Neutrophil (primary cell): ENCODE data around the gene ODF2L.

ENCODE experiments used
- H3K27ac ChIP-seq: fragments of 200-600 bp; sonication (generic); 2 replicates; pipeline ENCODE4 v1.5.1; 2016; ENCODE audit warnings: mild to moderate bottlenecking, moderate library complexity
- H3K27me3 ChIP-seq: fragments of 200-600 bp; sonication (generic); 2 replicates; pipeline ENCODE4 v1.6.0; 2016; ENCODE audit warnings: mild to moderate bottlenecking
- H3K36me3 ChIP-seq: fragments of 200-600 bp; sonication (generic); 2 replicates; pipeline ENCODE4 v1.5.1; 2017
- H3K4me1 ChIP-seq, 2 experiments: fragments of 200-600 bp in 1 of 2; sonication (generic) in 1 of 2; 1 replicate in 1 of 2; 2 replicates in 1 of 2; pipeline versions ENCODE4 v1.5.1 to v1.6.1; 2013 to 2016; ENCODE audit warnings: low read depth in 1 of 2, low read length in 1 of 2, mild to moderate bottlenecking in 1 of 2, moderate library complexity in 1 of 2; ENCODE audit not compliant: control insufficient read depth in 1 of 2, insufficient read depth in 1 of 2
- H3K4me3 ChIP-seq, 2 experiments: fragments of 200-600 bp in 1 of 2; sonication (generic) in 1 of 2; 1 replicate in 1 of 2; 2 replicates in 1 of 2; pipeline ENCODE4 v1.5.1; 2013 to 2016; ENCODE audit warnings: low read depth in 1 of 2, low read length in 1 of 2, mild to moderate bottlenecking in 1 of 2, moderate library complexity in 1 of 2
- H3K9me3 ChIP-seq: fragments of 200-600 bp; sonication (generic); 2 replicates; pipeline ENCODE4 v1.5.1; 2016
- TF ChIP-seq, protein P1 (sequence below): fragments of 200-600 bp; sonication (generic); IDR thresholded peaks from 2 replicates; pipeline ENCODE4 v1.5.1; 2016; ENCODE audit warnings: antibody characterized with exemption

The ODF2L gene

DNA sequence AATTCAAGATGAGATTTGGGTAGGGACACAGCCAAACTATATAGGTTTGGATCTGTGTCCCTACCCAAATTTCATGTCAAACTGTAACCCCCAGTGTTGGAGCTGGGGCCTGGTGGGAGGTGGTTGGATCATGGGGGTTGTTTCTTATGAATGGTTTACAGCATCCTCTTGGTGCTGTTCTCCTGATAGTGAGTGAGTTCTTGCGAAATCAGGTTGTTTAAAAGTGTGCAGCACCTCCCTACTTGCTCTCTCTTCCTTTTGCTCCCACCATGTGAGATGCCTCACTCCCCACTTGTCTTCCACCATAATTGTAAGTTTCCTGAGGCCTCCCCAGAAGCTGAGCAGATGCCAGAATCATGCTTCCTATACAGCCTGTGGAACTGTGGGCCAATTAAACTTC is 17.3 kb downstream of the ODF2L start:
- Histone ChIP-seq H3K27ac (no peak overlapping the region), H3K4me3 (no peak overlapping the region), H3K36me3 (no peaks in the 10 kb centered on the region), H3K27me3 (no peaks in the 10 kb centered on the region), H3K4me1 (no peaks in the 10 kb centered on the region), H3K9me3 (no peaks in the 10 kb centered on the region)
- TF ChIP-seq, protein P1, sequence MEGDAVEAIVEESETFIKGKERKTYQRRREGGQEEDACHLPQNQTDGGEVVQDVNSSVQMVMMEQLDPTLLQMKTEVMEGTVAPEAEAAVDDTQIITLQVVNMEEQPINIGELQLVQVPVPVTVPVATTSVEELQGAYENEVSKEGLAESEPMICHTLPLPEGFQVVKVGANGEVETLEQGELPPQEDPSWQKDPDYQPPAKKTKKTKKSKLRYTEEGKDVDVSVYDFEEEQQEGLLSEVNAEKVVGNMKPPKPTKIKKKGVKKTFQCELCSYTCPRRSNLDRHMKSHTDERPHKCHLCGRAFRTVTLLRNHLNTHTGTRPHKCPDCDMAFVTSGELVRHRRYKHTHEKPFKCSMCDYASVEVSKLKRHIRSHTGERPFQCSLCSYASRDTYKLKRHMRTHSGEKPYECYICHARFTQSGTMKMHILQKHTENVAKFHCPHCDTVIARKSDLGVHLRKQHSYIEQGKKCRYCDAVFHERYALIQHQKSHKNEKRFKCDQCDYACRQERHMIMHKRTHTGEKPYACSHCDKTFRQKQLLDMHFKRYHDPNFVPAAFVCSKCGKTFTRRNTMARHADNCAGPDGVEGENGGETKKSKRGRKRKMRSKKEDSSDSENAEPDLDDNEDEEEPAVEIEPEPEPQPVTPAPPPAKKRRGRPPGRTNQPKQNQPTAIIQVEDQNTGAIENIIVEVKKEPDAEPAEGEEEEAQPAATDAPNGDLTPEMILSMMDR, result no peak

DNA sequence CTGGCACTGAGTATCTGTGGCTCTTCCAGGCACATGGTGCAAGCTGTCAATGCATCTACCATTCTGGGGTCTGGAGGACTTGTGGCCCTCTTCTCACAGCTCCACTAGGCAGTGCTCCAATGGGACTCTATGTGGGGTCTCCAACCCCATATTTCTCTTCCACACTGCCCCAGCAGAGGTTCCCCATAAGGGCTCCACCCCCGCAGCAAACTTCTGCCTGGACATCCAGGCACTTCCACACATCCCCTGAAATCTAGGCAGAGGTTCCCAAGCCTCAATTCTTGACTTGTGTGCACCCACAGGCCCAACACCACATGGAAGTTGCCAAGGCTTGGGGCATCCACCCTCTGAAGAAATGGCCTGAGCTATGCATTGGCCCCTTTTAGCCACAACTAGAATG is 18.8 kb downstream of the ODF2L start:
- no peak overlapping the region for H3K4me3 ChIP-seq
- no peak overlapping the region for H3K27ac ChIP-seq
- H3K36me3 ChIP-seq, result no peaks in the 10 kb centered on the region
- no peaks in the 10 kb centered on the region for H3K9me3 ChIP-seq
- H3K27me3 ChIP-seq, result no peaks in the 10 kb centered on the region
- TF ChIP-seq, protein P1, result no peak
- no peaks in the 10 kb centered on the region for H3K4me1 ChIP-seq

DNA sequence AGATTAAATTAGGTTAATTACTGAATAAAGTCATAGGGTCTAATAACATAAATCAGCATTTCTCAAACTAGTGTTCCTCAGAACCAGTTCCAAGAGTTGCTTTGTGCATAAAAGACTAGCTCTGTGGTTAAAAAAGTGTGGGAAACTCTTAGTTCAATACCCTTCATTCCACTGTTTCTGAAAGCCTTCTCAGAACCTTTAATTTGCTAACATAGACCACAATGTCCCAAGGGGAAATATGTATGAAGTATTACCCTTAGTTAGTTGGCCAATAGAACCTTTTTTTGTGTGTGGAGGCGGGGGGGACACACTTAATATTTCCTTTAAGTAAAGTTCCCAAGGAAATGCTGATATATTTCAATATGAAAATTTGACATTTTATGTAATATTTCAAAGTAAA is 20.4 kb downstream of the ODF2L start:
- TF ChIP-seq, protein P1, result no peak
- Histone ChIP-seq H3K27ac (no peak overlapping the region), H3K27me3 (no peaks in the 10 kb centered on the region), H3K9me3 (no peaks in the 10 kb centered on the region), H3K4me3 (no peak overlapping the region), H3K4me1 (no peaks in the 10 kb centered on the region), H3K36me3 (no peaks in the 10 kb centered on the region)

DNA sequence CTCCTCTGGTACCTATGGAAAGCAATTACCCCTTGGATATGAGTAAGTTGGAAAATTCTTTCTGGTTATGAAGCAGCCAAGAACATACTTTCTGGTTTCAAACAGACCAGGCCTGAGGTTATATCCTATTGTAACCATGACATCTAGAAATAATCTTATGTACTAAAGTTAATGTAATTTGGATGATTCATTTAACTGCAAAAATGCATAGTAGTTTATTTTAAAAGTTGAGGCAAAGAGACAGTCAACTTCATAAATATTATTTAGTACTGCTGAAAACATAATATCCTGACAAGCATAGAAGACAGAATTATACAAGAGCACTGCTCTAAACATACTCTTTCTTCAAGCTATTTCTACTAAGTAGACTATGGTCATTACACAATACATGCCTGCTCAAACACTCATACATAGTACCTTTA is 25.5 kb downstream of the ODF2L start:
- Histone ChIP-seq H3K27me3 (no peaks in the 10 kb centered on the region), H3K27ac (no peak overlapping the region), H3K36me3 (no peaks in the 10 kb centered on the region), H3K9me3 (no peaks in the 10 kb centered on the region), H3K4me1 (no peaks in the 10 kb centered on the region), H3K4me3 (no peak overlapping the region)
- TF ChIP-seq, protein P1, result no peak

DNA sequence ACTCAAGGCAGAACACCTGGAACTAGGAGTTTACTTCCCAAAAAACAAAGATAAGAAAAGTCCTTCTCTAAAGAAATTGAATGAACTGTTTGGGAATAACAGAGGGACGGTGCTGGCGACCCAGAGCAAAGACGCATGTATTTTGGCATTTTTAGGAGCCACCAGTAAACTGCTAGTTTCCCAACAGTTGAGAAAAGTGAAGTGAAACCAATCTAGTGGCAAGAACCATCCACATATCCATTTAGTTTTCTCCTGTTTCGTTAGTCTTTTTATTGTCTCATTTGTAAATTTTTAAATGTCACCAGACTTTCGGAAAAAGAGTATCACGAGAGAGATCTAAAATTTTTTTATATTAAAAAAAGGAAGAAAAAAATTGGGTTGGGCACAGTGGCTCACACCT is 30.2 kb downstream of the ODF2L start:
- TF ChIP-seq, protein P1, result no peak
- Histone ChIP-seq H3K4me1 (no peaks in the 10 kb centered on the region), H3K4me3 (no peak overlapping the region), H3K27me3 (no peaks in the 10 kb centered on the region), H3K36me3 (no peaks in the 10 kb centered on the region), H3K27ac (no peak overlapping the region), H3K9me3 (no peaks in the 10 kb centered on the region)

DNA sequence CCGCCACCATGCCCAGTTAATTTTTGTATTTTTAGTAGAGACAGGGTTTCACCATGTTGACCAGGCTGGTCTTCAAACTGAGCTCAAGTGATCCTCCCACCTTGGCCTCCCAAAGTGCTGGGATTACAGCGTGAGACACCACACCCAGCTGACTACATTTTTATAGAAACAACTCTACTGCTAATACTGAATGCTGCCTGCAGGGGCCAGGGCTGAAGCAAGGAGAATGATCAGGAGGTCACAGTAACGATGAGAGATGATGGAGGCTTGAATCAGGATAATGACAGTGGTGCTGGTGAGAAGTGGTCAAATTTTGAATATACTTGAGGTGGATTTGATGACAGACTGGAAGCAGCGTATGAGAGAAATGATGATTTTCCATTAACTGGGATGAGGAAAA is 33.3 kb downstream of the ODF2L start:
- TF ChIP-seq, protein P1, result no peak
- Histone ChIP-seq H3K9me3 (no peaks in the 10 kb centered on the region), H3K27me3 (no peaks in the 10 kb centered on the region), H3K4me3 (no peak overlapping the region), H3K27ac (no peak overlapping the region), H3K36me3 (no peaks in the 10 kb centered on the region), H3K4me1 (no peaks in the 10 kb centered on the region)
